HuH-7.5 (cell line): ENCODE results near the gene KCNN3.

Experiments
- DNase-seq: peaks from one replicate; pipeline ENCODE4 v3.0.0; 2011; ENCODE audit warnings: low spot score

Gene KCNN3

DNA sequence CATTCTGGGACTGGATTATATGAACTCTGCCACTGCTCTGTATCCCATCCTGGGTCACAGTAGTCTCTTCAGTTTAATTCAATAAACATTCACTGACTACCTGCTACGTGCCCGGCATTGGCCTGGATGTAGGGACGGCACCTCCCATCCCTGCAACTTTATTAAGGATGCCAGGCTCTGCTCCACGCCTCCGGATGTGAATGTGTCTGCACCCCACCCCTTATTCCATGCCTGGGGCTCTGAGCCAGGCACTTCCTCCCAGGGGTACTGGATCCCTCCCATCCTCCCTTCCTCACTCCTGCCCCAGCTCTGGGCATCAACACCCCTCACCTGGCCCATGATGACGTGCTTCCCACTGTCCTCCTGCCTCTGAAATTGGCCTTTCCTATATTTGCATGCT, 53.7 kb downstream of the KCNN3 start:
- no peak for DNase-seq

DNA sequence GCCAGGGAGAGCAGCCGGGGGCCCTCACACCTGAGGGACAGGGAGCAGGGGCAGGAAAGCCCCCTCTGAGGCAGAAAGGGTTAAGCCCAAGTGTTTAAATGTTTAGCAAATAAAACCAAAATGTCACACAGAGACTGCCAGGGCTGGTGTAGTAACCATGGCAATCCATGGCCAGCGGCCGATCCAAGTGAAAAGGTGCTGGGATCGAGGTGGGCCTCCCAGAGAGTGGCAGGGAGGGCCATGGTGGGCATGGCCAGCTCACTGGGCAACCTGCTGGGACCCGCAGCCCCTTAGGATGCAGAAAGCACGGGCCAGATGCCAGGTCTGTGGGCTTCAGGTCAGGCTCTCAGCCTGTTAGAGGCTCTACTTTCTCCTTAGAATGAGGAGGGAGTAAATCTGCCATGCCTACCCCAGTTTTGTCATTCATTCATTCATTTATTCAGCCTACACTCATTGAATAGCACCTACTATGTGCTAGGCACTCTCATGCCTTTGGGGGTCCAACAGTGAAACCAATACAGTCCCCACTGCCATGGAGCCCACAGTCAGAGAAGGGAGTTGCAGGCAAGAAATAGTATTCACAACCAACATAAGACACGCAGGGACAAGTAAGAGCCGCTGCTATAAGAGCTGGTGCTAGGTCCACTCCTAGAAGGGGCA, 56.1 kb downstream of the KCNN3 start:
- DNase-seq, result no peak

- DNase-seq, result no peak
Observed at GRCh38 chr1:154813300-154813816, 56.7 kb downstream of the KCNN3 start.

DNA sequence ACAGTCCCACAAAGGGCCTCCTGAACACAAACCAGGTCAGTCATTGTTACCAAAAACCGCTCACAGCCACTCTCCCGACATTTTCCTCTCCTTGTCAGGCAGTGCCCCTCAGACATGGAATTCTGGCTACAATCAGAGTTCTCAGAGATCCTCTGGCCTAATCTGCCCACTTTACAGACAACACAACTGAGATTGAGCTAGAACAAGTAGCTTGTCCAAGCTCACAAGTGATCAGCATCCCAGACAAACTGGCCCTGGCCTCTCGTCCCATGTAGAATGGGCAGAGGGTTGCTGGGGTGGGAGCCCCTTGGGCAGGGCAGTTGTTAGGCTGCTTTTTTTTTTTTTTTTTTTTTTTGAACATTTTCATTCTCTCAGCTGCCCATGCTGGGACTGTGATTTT, 57.2 kb downstream of the KCNN3 start:
- no peak for DNase-seq

- no peak for DNase-seq
Observed at GRCh38 chr1:154810571-154810970, 59.5 kb downstream of the KCNN3 start.

GRCh38 chr1:154809436-154810413, 60.4 kb downstream of the KCNN3 start:
- DNase-seq, result no peak

GRCh38 chr1:154808909-154809262, 61.2 kb downstream of the KCNN3 start:
- DNase-seq, result no peak

GRCh38 chr1:154808261-154808908, 61.7 kb downstream of the KCNN3 start:
- DNase-seq, result no peak

- DNase-seq, result no peak
Observed at GRCh38 chr1:154807048-154807591, 63.0 kb downstream of the KCNN3 start.

DNA sequence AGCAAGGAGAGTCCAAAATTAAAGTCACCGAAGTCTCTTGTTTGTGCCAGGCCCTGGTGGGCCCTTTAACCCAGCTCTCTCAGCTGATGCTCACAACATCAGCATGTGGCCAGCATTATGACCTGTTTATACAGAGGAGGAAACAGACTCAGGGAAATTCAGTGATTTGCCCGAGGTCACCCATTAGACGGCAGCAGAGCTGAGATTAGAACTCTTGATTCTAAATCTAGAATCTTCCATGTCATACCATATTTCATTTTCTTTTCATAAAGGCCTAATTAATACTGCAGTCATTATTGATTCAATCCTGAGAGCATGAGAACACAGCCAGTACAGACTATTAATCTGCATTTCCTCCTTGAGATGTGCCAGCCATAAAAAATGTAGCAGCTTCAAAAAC, 63.7 kb downstream of the KCNN3 start:
- no peak for DNase-seq

DNA sequence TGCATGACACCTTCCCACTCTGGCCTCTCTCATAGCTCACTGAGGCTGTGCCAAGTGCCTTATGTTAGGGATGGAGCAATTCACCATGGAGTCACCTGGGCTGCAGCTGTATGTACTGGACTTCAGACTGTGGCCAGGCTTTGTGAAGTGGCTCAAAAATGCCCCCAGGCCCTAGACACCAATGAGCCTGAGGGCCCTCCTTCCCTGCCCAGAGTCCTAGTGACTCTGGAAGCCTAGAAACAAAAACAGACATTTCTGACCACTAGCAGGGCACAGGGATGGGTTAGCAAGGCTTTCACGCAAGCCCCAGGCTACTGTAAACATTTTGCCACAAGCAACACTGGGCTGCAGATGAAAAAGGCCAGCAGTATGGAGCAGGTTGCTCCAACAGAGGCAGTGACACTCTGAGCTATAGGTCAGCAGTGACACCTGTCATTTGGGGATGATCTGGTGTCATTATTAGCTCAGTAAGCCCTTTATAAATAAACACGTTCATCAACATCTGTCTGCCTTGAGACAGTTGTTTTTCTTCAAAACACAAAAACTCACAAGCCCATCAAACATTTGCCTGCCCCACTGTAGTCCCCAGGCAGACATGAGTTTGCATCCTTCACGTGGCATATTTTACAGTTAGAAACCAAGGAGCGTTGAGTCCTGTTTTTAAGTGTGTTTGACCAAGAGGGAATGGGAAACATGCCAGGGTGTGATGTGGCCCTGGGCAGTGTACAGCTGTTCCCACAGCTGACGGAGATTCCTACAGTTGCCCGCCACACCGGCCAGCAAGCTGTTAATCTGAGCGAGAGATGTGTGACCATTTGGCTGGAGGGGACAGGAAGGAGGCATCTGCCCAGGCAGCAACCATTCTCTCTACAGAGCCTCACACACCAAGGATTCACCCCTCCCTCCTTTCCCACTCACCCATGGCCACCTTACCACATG, 66.8 kb downstream of the KCNN3 start:
- no peak for DNase-seq

- DNase-seq, result no peak
Observed at GRCh38 chr1:154802336-154802969, 67.6 kb downstream of the KCNN3 start.

- no peak for DNase-seq
Observed at GRCh38 chr1:154801234-154802011, 68.7 kb downstream of the KCNN3 start.

DNA sequence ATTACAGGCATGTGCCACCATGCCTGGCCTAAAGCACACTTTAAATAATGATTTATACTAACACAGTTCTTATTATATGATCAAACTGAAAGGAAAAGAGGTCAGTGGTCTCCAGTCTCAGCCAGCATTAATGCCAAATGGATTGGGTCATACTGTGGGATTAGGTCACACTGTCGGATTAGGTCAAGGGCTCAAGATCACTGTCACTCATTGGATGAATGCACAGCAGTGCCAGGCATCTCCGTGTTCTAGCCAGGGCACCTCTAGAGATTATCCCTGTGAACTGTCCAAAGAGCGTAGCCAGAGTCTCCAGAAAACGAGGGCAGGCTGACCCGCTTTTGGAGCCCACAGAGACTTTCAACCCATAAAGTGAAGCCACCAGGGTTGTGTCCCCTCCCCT, 70.9 kb downstream of the KCNN3 start:
- no peak for DNase-seq

DNA sequence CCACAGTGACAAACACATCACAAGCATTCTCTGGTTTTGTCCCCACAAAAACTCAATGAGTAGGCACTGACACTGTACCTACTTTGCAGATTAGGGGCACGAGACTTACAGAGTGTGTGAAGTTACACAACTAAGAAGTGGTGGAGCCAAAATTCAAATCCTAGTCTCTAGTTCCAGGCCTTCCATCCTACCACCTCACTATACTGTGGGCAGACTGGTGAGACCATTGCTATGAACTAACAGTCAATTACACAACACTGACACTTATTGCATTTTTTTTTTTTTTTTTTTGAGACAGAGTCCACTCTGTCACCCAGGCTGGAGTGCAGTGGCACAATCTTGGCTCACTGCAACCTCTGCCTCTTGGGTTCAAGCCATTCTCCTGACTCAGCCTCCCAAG, 71.4 kb downstream of the KCNN3 start:
- no peak for DNase-seq

GRCh38 chr1:154797175-154797574, 72.9 kb downstream of the KCNN3 start:
- DNase-seq, result no peak

DNA sequence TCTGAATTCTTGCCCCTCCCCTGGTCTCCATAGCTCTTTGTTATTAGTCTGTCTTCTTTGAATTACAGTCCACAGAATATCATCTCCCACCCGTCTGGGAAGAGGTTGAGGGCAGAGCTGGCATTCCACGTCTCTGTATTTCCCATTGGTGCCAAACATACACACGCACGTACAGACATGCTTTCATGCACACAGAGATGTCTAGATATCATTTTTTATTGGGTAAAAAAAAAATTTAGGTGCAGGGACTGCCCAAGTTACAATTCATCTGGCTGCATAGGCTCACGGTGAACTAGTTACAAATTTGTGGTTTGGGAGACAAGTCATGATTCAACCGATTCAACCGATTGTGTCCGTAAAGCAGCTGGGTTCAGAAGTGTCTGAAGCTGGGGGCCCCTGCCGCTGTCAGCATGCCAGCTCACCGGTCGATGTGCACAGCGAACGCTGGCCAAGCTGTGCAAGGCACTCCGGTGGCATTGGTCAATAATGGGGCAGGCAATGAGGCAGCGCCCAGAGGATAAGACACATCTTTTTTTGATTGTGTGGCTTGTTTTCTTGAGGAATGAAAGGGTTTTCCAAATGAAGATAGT, 73.7 kb downstream of the KCNN3 start:
- DNase-seq, result no peak

DNA sequence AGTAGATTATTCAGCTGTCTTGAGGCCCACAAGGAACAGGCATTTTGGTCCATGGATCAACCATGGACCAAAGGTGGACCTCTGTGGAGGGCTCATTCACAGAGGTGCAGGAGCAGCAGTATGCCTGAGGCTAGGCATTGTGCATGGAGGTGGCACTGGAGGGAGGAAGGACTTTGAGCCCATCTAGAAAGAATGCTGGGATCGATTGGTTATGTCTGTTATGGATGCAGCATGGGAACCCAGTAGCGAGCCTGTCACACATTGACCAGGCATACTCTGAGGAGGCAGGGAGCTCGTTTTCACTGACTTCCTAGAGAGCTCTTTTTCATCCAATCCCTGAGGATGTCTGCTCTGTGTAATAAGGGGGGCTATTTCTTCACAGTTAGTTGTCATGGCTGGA, 75.5 kb downstream of the KCNN3 start:
- peak; percentile 35 for DNase-seq

- DNase-seq, result no peak
Observed at GRCh38 chr1:154793685-154794084, 76.4 kb downstream of the KCNN3 start.

GRCh38 chr1:154792899-154793298, 77.2 kb downstream of the KCNN3 start:
- no peak for DNase-seq
